Natural killer cell (primary cell): ENCODE data around the gene UBAC1. TPM values are rescaled to one million over a fixed set of nuclear protein-coding genes. Genes with fewer than 3 reads are reported as not detected.
"Not testable (repeated sequence)": the region's sequence is repeated elsewhere in the genome, so short reads cannot be mapped to it uniquely, and the experiment has no call there.

Source experiments
- ATAC-seq, 3 donors: fragments of 150-1000 bp in 2 of 3; fragments of 200-7000 bp in 1 of 3; cut with Tn5 transposase; 1 replicate in 1 of 3; 2 replicates in 2 of 3; pipeline ENCODE4 v1.10.0; 2021; ENCODE audit warnings: mild to moderate bottlenecking in 2 of 3, moderate library complexity in 2 of 3
- DNase-seq, 2 donors: peaks; one replicate each; pipeline versions ENCODE4 v3.0.0 to v3.0.0-alpha.2; 2013 to 2021; ENCODE audit warnings: mixed read lengths in 1 of 2
- H3K27ac ChIP-seq: one replicate; pipeline ENCODE4 v1.5.1; 2013; ENCODE audit warnings: mild to moderate bottlenecking, low read length
- H3K27me3 ChIP-seq: one replicate; pipeline ENCODE4 v1.6.1; 2013; ENCODE audit warnings: low read length; ENCODE audit not compliant: control insufficient read depth, insufficient read depth
- H3K36me3 ChIP-seq: one replicate; pipeline ENCODE4 v1.6.1; 2013; ENCODE audit warnings: low read length; ENCODE audit not compliant: control insufficient read depth, insufficient read depth
- H3K4me1 ChIP-seq: one replicate; pipeline ENCODE4 v1.6.1; 2013; ENCODE audit warnings: low read length; ENCODE audit not compliant: control insufficient read depth, insufficient read depth
- H3K4me3 ChIP-seq: one replicate; pipeline ENCODE4 v1.5.1; 2013; ENCODE audit warnings: low read length
- H3K9me3 ChIP-seq: one replicate; pipeline ENCODE4 v1.6.1; 2013; ENCODE audit warnings: low read length; ENCODE audit not compliant: control insufficient read depth, insufficient read depth
- H3K27ac Mint-ChIP-seq, 2 donors: one replicate each; pipeline ENCODE4 v1.8.0; 2022; ENCODE audit warnings: mild to moderate bottlenecking in 2 of 2, mixed read lengths in 2 of 2, moderate library complexity in 1 of 2
- H3K27me3 Mint-ChIP-seq, 2 donors: one replicate each; pipeline ENCODE4 v1.8.0; 2022; ENCODE audit warnings: low read depth in 2 of 2, mixed read lengths in 2 of 2
- H3K36me3 Mint-ChIP-seq: one replicate; pipeline ENCODE4 v1.8.0; 2022; ENCODE audit warnings: mixed read lengths
- H3K4me1 Mint-ChIP-seq, 2 donors: one replicate each; pipeline ENCODE4 v1.8.0; 2022; ENCODE audit warnings: mixed read lengths in 2 of 2
- H3K4me3 Mint-ChIP-seq: one replicate; pipeline ENCODE4 v1.8.0; 2022; ENCODE audit warnings: mild to moderate bottlenecking, moderate library complexity, mixed read lengths
- H3K9me3 Mint-ChIP-seq, 2 donors: one replicate each; pipeline ENCODE4 v1.8.0; 2022; ENCODE audit warnings: mixed read lengths in 2 of 2
- CTCF ChIP-seq: fragments of 200-600 bp; IDR thresholded peaks from one replicate; pipeline ENCODE4 v1.8.0; 2022; ENCODE audit warnings: antibody characterized with exemption
- WGBS: methylation state at CpG from one replicate; pipeline ENCODE4 v1.1.7; 2013; ENCODE audit warnings: missing lambda C conversion rate; ENCODE audit not compliant: insufficient coverage; 5-methylcytosine and 5-hydroxymethylcytosine counted together
- intact Hi-C: fragments of 100-400 bp; cut with micrococcal nuclease; formaldehyde crosslinking; loops from one replicate; pipeline ENCODE4 v1.14.2; 2022
- total RNA-seq, 4 donors: library from RNA; stranded (reverse); fragments of 120-200 nt in 1 of 4; gene quantifications; one replicate each; pipeline versions ENCODE4 v1.2.3 to v1.2.4, GENCODE V29; 2013 to 2022

Gene UBAC1
- total RNA-seq, 3 donors from 2014 or later (not counting 1 experiment from before 2014, with no cell fraction given) = 22.7 to 31.8 (median 27.6) TPM

GRCh38 chr9:135952664-135953206 is 8.4 kb downstream of the UBAC1 start:
- Mint-ChIP-seq H3K36me3 (peaks cover 11% of the 10 kb centered on the region), H3K4me3 (no peak overlapping the region), H3K27me3 (no peaks in the 10 kb centered on the region), H3K4me1 (peaks cover 11% of the 10 kb centered on the region in 2 donors), H3K9me3 (no peaks in the 10 kb centered on the region), H3K27ac (no peak overlapping the region)
- ATAC-seq = no peak
- Histone ChIP-seq H3K27me3 (no peaks in the 10 kb centered on the region), H3K9me3 (no peaks in the 10 kb centered on the region), H3K27ac (no peak overlapping the region), H3K4me3 (no peak overlapping the region), H3K36me3 (peaks cover 23% of the 10 kb centered on the region), H3K4me1 (no peaks in the 10 kb centered on the region)
- TF ChIP-seq CTCF = no peak
- no peak for DNase-seq
- 93% methylated on average over 22 of the region's 22 CpGs for WGBS
- intact Hi-C loops = no loop called here

- ATAC-seq (no peak), DNase-seq (no peak)
- Mint-ChIP-seq H3K27ac (no peak overlapping the region), H3K27me3 (no peaks in the 10 kb centered on the region), H3K36me3 (peaks cover 14% of the 10 kb centered on the region), H3K4me3 (no peak overlapping the region), H3K9me3 (no peaks in the 10 kb centered on the region), H3K4me1 (peaks cover 10 to 11% of the 10 kb centered on the region in 2 donors)
- no peaks in the 10 kb centered on the region for H3K9me3 ChIP-seq
- 96% methylated on average over 18 of the region's 18 CpGs for WGBS
- H3K4me1 ChIP-seq = no peaks in the 10 kb centered on the region
- intact Hi-C loops = no loop called here
- H3K4me3 ChIP-seq = no peak overlapping the region
- no peak for TF ChIP-seq CTCF
- no peaks in the 10 kb centered on the region for H3K27me3 ChIP-seq
- peaks cover 23% of the 10 kb centered on the region for H3K36me3 ChIP-seq
- H3K27ac ChIP-seq = no peak overlapping the region
Measured at GRCh38 chr9:135951889-135952663, 9.1 kb downstream of the UBAC1 start.

- H3K27ac ChIP-seq, H3K27me3 Mint-ChIP-seq, H3K4me1 Mint-ChIP-seq, H3K9me3 Mint-ChIP-seq, H3K4me3 ChIP-seq, H3K4me3 Mint-ChIP-seq, H3K4me1 ChIP-seq, DNase-seq, intact Hi-C loops, H3K27me3 ChIP-seq, ATAC-seq, H3K27ac Mint-ChIP-seq, H3K9me3 ChIP-seq: not testable (repeated sequence)
- H3K36me3 Mint-ChIP-seq = peaks cover 14% of the 10 kb centered on the region
- H3K36me3 ChIP-seq = peaks cover 31% of the 10 kb centered on the region
- over 99% methylated on average over 8 of the region's 8 CpGs for WGBS
Measured at GRCh38 chr9:135951310-135951709, 9.9 kb downstream of the UBAC1 start.

- H3K9me3 ChIP-seq, H3K27me3 ChIP-seq, H3K27me3 Mint-ChIP-seq, H3K9me3 Mint-ChIP-seq, intact Hi-C loops, H3K4me3 ChIP-seq, H3K4me1 ChIP-seq, DNase-seq, H3K27ac Mint-ChIP-seq, ATAC-seq, H3K4me1 Mint-ChIP-seq, H3K27ac ChIP-seq, H3K4me3 Mint-ChIP-seq: not testable (repeated sequence)
- H3K36me3 Mint-ChIP-seq = peaks cover 14% of the 10 kb centered on the region
- H3K36me3 ChIP-seq = peaks cover 35% of the 10 kb centered on the region
- WGBS = 100% methylated on average over 3 of the region's 4 CpGs
Measured at GRCh38 chr9:135950841-135951240, 10.3 kb downstream of the UBAC1 start.
